K562 (cell line): ENCODE measurements around the gene BLVRA. TPM values are rescaled to one million over a fixed set of nuclear protein-coding genes. Genes with fewer than 3 reads are reported as not detected.
A peak's percentile ranks its signal among the peaks of the same experiment; 100 is the strongest.

ENCODE experiments used
- CUX1 ChIP-seq: fragments of 200-800 bp; sonication (Bioruptor generic); IDR thresholded peaks from 2 replicates; pipeline ENCODE4 v1.6.1; 2016; ENCODE audit warnings: missing genetic modification characterization, missing compliant biosample characterization
- CXXC5 ChIP-seq: fragments of 250-450 bp; sonication (Bioruptor Pico); IDR thresholded peaks from 2 replicates; pipeline ENCODE4 v1.8.0; 2022; ENCODE audit warnings: inconsistent platforms, mild to moderate bottlenecking, moderate library complexity
- ELF2 ChIP-seq: fragments of 250-450 bp; sonication (Bioruptor Pico); IDR thresholded peaks from 2 replicates; pipeline ENCODE4 v1.5.0; 2021; ENCODE audit warnings: mild to moderate bottlenecking
- HCFC1 ChIP-seq: IDR thresholded peaks from 2 replicates; pipeline ENCODE4 v1.6.1; 2012; ENCODE audit warnings: low read depth, low read length, improper control_type of control experiment
- HES1 ChIP-seq: fragments of 450-650 bp; IDR thresholded peaks from 2 replicates; pipeline ENCODE4 v1.6.1; 2016; ENCODE audit warnings: low read depth, mild to moderate bottlenecking, moderate library complexity
- LCOR ChIP-seq: sonication (generic); formaldehyde crosslinking; IDR thresholded peaks from 2 replicates; pipeline ENCODE4 v1.8.0; 2022; ENCODE audit warnings: mild to moderate bottlenecking, missing genetic modification reagents
- MBD2 ChIP-seq: sonication (generic); IDR thresholded peaks from 2 replicates; pipeline ENCODE4 v1.6.1; 2016; ENCODE audit warnings: low read depth, borderline replicate concordance
- NCOA6 ChIP-seq: fragments of 450-650 bp; IDR thresholded peaks from 2 replicates; pipeline ENCODE4 v1.6.1; 2017; ENCODE audit warnings: mild to moderate bottlenecking
- NFE2L1 ChIP-seq: fragments of 450-650 bp; IDR thresholded peaks from 2 replicates; pipeline ENCODE4 v1.6.1; 2016; ENCODE audit warnings: missing genetic modification characterization, low read depth, mild to moderate bottlenecking, missing compliant biosample characterization, moderate library complexity, borderline replicate concordance
- PATZ1 ChIP-seq: fragments of 250-450 bp; sonication (Bioruptor Pico); IDR thresholded peaks from 2 replicates; pipeline ENCODE4 v1.5.0; 2020; ENCODE audit warnings: mild to moderate bottlenecking, borderline replicate concordance
- PKNOX1 ChIP-seq: fragments of 450-650 bp; IDR thresholded peaks from 2 replicates; pipeline ENCODE4 v1.6.1; 2016
- PRMT5 ChIP-seq: sonication (generic); formaldehyde crosslinking; IDR thresholded peaks from 2 replicates; pipeline ENCODE4 v1.5.0; 2020; ENCODE audit warnings: missing genetic modification reagents
- RBM17 ChIP-seq: fragments of 200-400 bp; formaldehyde crosslinking; IDR thresholded peaks from 2 replicates; pipeline ENCODE4 v1.6.1; 2017; ENCODE audit warnings: low read depth, mild to moderate bottlenecking, low read length, borderline replicate concordance
- TCF7 ChIP-seq: sonication (generic); IDR thresholded peaks from 2 replicates; pipeline ENCODE4 v1.6.1; 2016; ENCODE audit warnings: antibody characterized with exemption, borderline replicate concordance
- ZBTB12 ChIP-seq: fragments of 250-450 bp; sonication (Bioruptor Pico); IDR thresholded peaks from 2 replicates; pipeline ENCODE4 v1.4.0; 2020
- ZNF165 ChIP-seq: fragments of 250-450 bp; sonication (Bioruptor Pico); IDR thresholded peaks from 2 replicates; pipeline ENCODE4 v1.4.0; 2020; ENCODE audit warnings: borderline replicate concordance
- ZNF507 ChIP-seq: conservative IDR thresholded peaks from 2 replicates; pipeline ENCODE4 v1.6.1; 2017; ENCODE audit warnings: missing genetic modification characterization, missing compliant biosample characterization
- polyA plus RNA-seq, 8 experiments: library from polyadenylated mRNA; depleted of rRNA in 4 of 8; stranded (reverse) in 5 of 8; unstranded in 3 of 8; fragments of >200 nt; fragmentation: Nextera tagmentation in 2 of 8; fragmentation: Illumina TruSeq in 1 of 8; extraction: Ambion mirVana in 2 of 8; extraction: Trizol in 1 of 8; gene quantifications; 2 replicates each; pipeline versions ENCODE4 v1.2.1 to v1.2.3, GENCODE V29; 2011 to 2014; ENCODE audit warnings: inconsistent platforms in 1 of 8, missing spikeins in 1 of 8
- total RNA-seq, 7 experiments: library from RNA; depleted of rRNA in 6 of 7; stranded (reverse); fragments of >200 nt in 6 of 7; fragmentation: Illumina TruSeq in 2 of 7; extraction: Trizol in 2 of 7; gene quantifications; 2 replicates each; pipeline versions ENCODE4 v1.2.1 to v1.2.3, GENCODE V29; 2011 to 2021; ENCODE audit warnings: low replicate concordance in 1 of 7

The BLVRA gene
- total and polyA plus RNA-seq, 9 of the 15 experiments (the other 6 are each of a cell fraction or from before 2014, with no cell fraction given), result 48.5 to 147 (median 61.5) TPM

GRCh38 chr7:43729214-43729923 lies 29.1 kb upstream of the BLVRA start, which contains the start of gene COA1 (continued):
- TF ChIP-seq CUX1 (CRISPR knock-in tag), result no peak
- TF ChIP-seq TCF7, result no peak; the same call in 1 of the 2 replicates
- 0 out of 2 replicates have a peak, but pooled peaks have one; percentile 67 for TF ChIP-seq LCOR (CRISPR knock-in tag)
- no peak for TF ChIP-seq NFE2L1 (tag)
- peak; percentile 83; the same call in 1 of the 2 replicates for TF ChIP-seq MBD2
- no peak for TF ChIP-seq RBM17
- TF ChIP-seq PRMT5 (CRISPR knock-in tag), result no peak
- no peak for TF ChIP-seq PKNOX1
- peak; percentile 81 for TF ChIP-seq CXXC5 (CRISPR knock-in tag)
- TF ChIP-seq PATZ1 (CRISPR knock-in tag), result no peak
- TF ChIP-seq ZNF507, result no peak
- no peak for TF ChIP-seq ZNF165
- TF ChIP-seq ZBTB12, result no peak
- peak; percentile 75 for TF ChIP-seq HCFC1
- TF ChIP-seq NCOA6, result no peak
- no peak for TF ChIP-seq ELF2 (CRISPR knock-in tag)
- TF ChIP-seq HES1, result no peak
